Gastroesophageal sphincter (tissue), 3 donors: ENCODE results near the gene LGI2.

ENCODE experiments used
- CTCF ChIP-seq, 4 experiments: fragments of 200-600 bp in 2 of 4; fragments of 450-650 bp in 2 of 4; sonication (generic) in 1 of 4; IDR thresholded peaks; one replicate each; pipeline ENCODE4 v1.5.1; 2017 to 2019; ENCODE audit warnings: antibody characterized with exemption in 4 of 4, mild to moderate bottlenecking in 2 of 4, moderate library complexity in 2 of 4
- EP300 ChIP-seq: sonication (generic); formaldehyde crosslinking; IDR thresholded peaks from one replicate; pipeline ENCODE4 v1.6.1; 2017; ENCODE audit warnings: antibody characterized with exemption, mild to moderate bottlenecking
- POLR2A ChIP-seq, 2 donors: fragments of 450-650 bp; IDR thresholded peaks; one replicate each; pipeline ENCODE4 v1.6.1; 2017; ENCODE audit warnings: antibody characterized with exemption in 2 of 2, mild to moderate bottlenecking in 2 of 2, moderate library complexity in 1 of 2
- POLR2AphosphoS5 ChIP-seq: sonication (generic); formaldehyde crosslinking; IDR thresholded peaks from one replicate; pipeline ENCODE4 v1.6.1; 2017; ENCODE audit warnings: antibody characterized with exemption

- TF ChIP-seq CTCF (IDR thresholded peaks at IDR 0.05) = no peak
- no peak for TF ChIP-seq POLR2AphosphoS5
- no peak for TF ChIP-seq EP300
- no peak for TF ChIP-seq POLR2A (IDR thresholded peaks at IDR 0.05)
These were observed 30.2 kb upstream of the LGI2 start for GRCh38 chr4:25060963-25061340.
